ENCODE results near the gene KYNU.
"Not testable (repeated sequence)": the region's sequence is repeated elsewhere in the genome, so short reads cannot be mapped to it uniquely, and the experiment has no call there.

KYNU gene

GRCh38 chr2:142877216-142877838, at the start of gene KYNU:
TSS of gene KYNU (plus strand) at chr2:142877664. CDS start at chr2:142885368, 7,704 bp downstream.
- DNase-seq (ENCODE audit: low read depth in 3 of 3), result no peak

GRCh38 chr2:142834021-142834420, 43.4 kb upstream of the KYNU start:
- DNase-seq (ENCODE audit: low read depth in 3 of 3), result no peak

- no peak for DNase-seq (ENCODE audit: low read depth in 3 of 3)
These were observed 37.0 kb upstream of the KYNU start for GRCh38 chr2:142840436-142840835.

- DNase-seq (ENCODE audit: low read depth in 3 of 3), result no peak
These were observed 35.7 kb upstream of the KYNU start for GRCh38 chr2:142841788-142842187.

GRCh38 chr2:142842369-142842768, 35.1 kb upstream of the KYNU start:
- DNase-seq (ENCODE audit: low read depth in 3 of 3), result no peak

GRCh38 chr2:142843731-142844130, 33.7 kb upstream of the KYNU start:
- no peak for DNase-seq (ENCODE audit: low read depth in 3 of 3)

GRCh38 chr2:142848023-142848606, 29.3 kb upstream of the KYNU start:
- no peak for DNase-seq (ENCODE audit: low read depth in 3 of 3)

GRCh38 chr2:142849820-142850219, 27.6 kb upstream of the KYNU start:
- no peak for DNase-seq (ENCODE audit: low read depth in 3 of 3)

GRCh38 chr2:142853912-142854311, 23.6 kb upstream of the KYNU start:
- no peak for DNase-seq (ENCODE audit: low read depth in 3 of 3)

GRCh38 chr2:142857256-142858164, 20.0 kb upstream of the KYNU start:
- no peak for DNase-seq (ENCODE audit: low read depth in 3 of 3)

- no peak for DNase-seq (ENCODE audit: low read depth in 3 of 3)
These were observed 18.5 kb upstream of the KYNU start for GRCh38 chr2:142858961-142859360.

- DNase-seq (ENCODE audit: low read depth in 3 of 3), result no peak
These were observed 15.2 kb upstream of the KYNU start for GRCh38 chr2:142862299-142862698.

- DNase-seq (ENCODE audit: low read depth in 3 of 3), result no peak
These were observed 14.6 kb upstream of the KYNU start for GRCh38 chr2:142862847-142863246.

GRCh38 chr2:142863485-142863961, 13.9 kb upstream of the KYNU start:
- DNase-seq (ENCODE audit: low read depth in 3 of 3), result no peak

- not testable (repeated sequence) for DNase-seq (ENCODE audit: low read depth in 3 of 3)
These were observed 12.9 kb upstream of the KYNU start for GRCh38 chr2:142864605-142865004.

GRCh38 chr2:142865924-142866323, 11.5 kb upstream of the KYNU start:
- no peak for DNase-seq (ENCODE audit: low read depth in 3 of 3)

GRCh38 chr2:142866426-142866825, 11.0 kb upstream of the KYNU start:
- DNase-seq (ENCODE audit: low read depth in 3 of 3), result no peak

- DNase-seq (ENCODE audit: low read depth in 3 of 3), result no peak
These were observed 10.3 kb upstream of the KYNU start for GRCh38 chr2:142867136-142867535.

- no peak for DNase-seq (ENCODE audit: low read depth in 3 of 3)
These were observed 9.2 kb upstream of the KYNU start for GRCh38 chr2:142868229-142868762.

- not testable (repeated sequence) for DNase-seq (ENCODE audit: low read depth in 3 of 3)
These were observed 8.4 kb upstream of the KYNU start for GRCh38 chr2:142869065-142869460.

- no peak for DNase-seq (ENCODE audit: low read depth in 3 of 3)
These were observed 7.9 kb upstream of the KYNU start for GRCh38 chr2:142869461-142870106.

GRCh38 chr2:142870526-142870925, 6.9 kb upstream of the KYNU start:
- no peak for DNase-seq (ENCODE audit: low read depth in 3 of 3)

All from stimulated activated CD4-positive, alpha-beta T cell treated with anti-CD3 and anti-CD28 coated beads, TNF-alpha, amount 100 ng/mL, for 24 hours (primary cell).